Thyroid gland (tissue), 4 donors: ENCODE measurements around the gene RPL18.

Experiments
- CTCF ChIP-seq, 6 experiments: fragments of 200-600 bp in 3 of 6; fragments of 450-650 bp in 3 of 6; sonication (generic) in 3 of 6; IDR thresholded peaks; one replicate each; pipeline ENCODE4 v1.5.1; 2016 to 2019; ENCODE audit warnings: antibody characterized with exemption in 6 of 6, mild to moderate bottlenecking in 2 of 6, inconsistent platforms in 1 of 6, moderate library complexity in 1 of 6
- POLR2A ChIP-seq, 2 donors: fragments of 450-650 bp; IDR thresholded peaks; one replicate each; pipeline ENCODE4 v1.6.1; 2017; ENCODE audit warnings: antibody characterized with exemption in 2 of 2, mild to moderate bottlenecking in 2 of 2, moderate library complexity in 1 of 2

- TF ChIP-seq CTCF (IDR thresholded peaks at IDR 0.05) (no peak), POLR2A (IDR thresholded peaks at IDR 0.05) (no peak)
These were observed 19.8 kb downstream of the RPL18 start for GRCh38 chr19:48598996-48599700.
